NCI-H2107 (cell line): ENCODE measurements around the gene MAGEL2.
"Not testable (repeated sequence)": the region's sequence is repeated elsewhere in the genome, so short reads cannot be mapped to it uniquely, and the experiment has no call there.

ENCODE experiments used
- DNase-seq: peaks from one replicate; lab custom pipeline; 2025; lab: John Stamatoyannopoulos, UW

MAGEL2 gene

DNA sequence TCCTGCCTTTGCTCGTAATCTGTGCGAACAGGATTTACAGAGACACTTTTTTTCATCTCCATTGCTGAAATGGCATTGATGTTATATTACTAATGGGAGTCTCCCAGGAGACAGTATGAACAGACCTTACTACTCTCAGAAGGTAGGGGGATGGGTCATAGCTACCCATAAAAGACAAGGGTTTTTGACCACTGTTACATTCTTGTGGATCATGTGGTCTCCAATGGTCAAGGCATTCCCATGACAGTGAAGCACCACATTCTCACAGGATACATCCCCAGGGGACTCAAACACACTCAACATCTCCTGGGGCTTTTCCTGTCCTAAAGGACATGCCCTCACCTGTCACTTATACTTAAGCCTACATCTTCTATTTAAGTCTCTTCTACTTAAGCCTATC lies 41.4 kb downstream of the MAGEL2 start:
- no peak for DNase-seq

GRCh38 chr15:23602124-23602523 lies 45.5 kb downstream of the MAGEL2 start:
- DNase-seq: no peak

GRCh38 chr15:23599053-23599452 lies 48.6 kb downstream of the MAGEL2 start:
- DNase-seq: no peak

DNA sequence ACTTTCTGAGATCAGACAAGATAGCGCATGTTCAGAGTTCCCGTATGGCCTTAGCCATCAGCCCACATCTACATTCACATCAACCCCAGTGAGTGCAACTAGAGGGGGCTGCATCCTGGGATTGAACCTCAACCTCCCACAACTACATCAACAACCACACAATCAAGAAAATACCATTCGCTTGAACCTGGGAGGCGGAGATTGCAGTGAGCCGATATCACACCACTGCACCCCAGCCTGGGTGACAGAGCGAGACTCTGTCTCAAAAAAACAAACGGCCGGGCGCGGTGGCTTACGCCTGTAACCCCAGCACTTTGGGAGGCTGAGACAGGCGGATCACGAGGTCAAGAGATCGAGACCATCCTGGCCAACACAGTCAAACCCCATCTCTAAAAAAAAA lies 50.4 kb downstream of the MAGEL2 start:
- not testable (repeated sequence) for DNase-seq

GRCh38 chr15:23596736-23597135 lies 50.9 kb downstream of the MAGEL2 start:
- DNase-seq: no peak

- no peak for DNase-seq
These were observed 52.3 kb downstream of the MAGEL2 start for GRCh38 chr15:23595368-23595767.

GRCh38 chr15:23594252-23594770 lies 53.4 kb downstream of the MAGEL2 start:
- no peak for DNase-seq
